Hepatocyte (in vitro differentiated cells): Measurements from ENCODE around the gene FYN.

Experiments used
- EZH2 ChIP-seq: fragments of 200-600 bp; sonication (generic); IDR thresholded peaks from 2 replicates; pipeline ENCODE4 v1.6.1; 2016; ENCODE audit warnings: antibody characterized with exemption, mild to moderate bottlenecking, borderline replicate concordance
- EZH2phosphoT487 ChIP-seq: fragments of 200-600 bp; sonication (generic); IDR thresholded peaks from one replicate; pipeline ENCODE4 v1.6.1; 2018; ENCODE audit warnings: antibody characterized with exemption, mild to moderate bottlenecking, low read depth, moderate library complexity; ENCODE audit not compliant: unreplicated experiment, severe bottlenecking
- TF ChIP-seq, protein P1 (sequence below): fragments of 200-600 bp; sonication (generic); IDR thresholded peaks from 2 replicates; pipeline ENCODE4 v1.5.1; 2016; ENCODE audit warnings: antibody characterized with exemption, mild to moderate bottlenecking; ENCODE audit not compliant: poor library complexity

DNA sequence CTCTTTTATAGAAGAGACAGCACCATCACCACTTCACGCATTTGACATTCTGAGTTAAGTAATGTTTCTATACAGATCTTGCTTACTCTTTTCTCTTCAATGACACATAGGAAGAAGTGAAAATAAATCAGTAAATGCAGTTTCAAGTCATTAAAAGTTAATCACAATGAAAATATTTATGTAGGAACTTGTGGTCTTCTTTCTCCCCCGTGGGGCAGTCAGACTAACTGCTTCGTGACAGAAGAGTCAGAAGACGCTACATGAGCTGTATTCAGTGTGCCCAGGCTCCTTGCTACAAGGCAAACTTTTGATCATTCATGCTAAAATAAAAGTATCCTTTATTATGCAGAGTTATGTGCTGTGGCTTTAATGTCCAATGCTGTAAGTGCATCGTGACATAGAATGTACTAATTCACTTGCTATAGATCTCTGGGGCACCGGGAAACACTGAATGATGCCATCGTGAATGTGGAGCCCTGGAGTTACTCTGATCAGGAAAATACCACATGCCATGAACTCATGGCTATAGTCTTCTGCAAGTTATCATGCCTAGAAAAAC is 149.8 kb downstream of the FYN start:
- TF ChIP-seq EZH2phosphoT487: no peak
- no peak for TF ChIP-seq EZH2
- TF ChIP-seq, protein P1, sequence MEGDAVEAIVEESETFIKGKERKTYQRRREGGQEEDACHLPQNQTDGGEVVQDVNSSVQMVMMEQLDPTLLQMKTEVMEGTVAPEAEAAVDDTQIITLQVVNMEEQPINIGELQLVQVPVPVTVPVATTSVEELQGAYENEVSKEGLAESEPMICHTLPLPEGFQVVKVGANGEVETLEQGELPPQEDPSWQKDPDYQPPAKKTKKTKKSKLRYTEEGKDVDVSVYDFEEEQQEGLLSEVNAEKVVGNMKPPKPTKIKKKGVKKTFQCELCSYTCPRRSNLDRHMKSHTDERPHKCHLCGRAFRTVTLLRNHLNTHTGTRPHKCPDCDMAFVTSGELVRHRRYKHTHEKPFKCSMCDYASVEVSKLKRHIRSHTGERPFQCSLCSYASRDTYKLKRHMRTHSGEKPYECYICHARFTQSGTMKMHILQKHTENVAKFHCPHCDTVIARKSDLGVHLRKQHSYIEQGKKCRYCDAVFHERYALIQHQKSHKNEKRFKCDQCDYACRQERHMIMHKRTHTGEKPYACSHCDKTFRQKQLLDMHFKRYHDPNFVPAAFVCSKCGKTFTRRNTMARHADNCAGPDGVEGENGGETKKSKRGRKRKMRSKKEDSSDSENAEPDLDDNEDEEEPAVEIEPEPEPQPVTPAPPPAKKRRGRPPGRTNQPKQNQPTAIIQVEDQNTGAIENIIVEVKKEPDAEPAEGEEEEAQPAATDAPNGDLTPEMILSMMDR: no peak
